T-helper 22 cell (primary cell): Measurements from ENCODE around the gene ZNF12.
"Not testable (repeated sequence)": the region's sequence is repeated elsewhere in the genome, so short reads cannot be mapped to it uniquely, and the experiment has no call there.

Source experiments
- DNase-seq: peaks from one replicate; pipeline ENCODE4 v3.0.0-alpha.2; 2020; ENCODE audit warnings: low read depth

ZNF12 gene

DNA sequence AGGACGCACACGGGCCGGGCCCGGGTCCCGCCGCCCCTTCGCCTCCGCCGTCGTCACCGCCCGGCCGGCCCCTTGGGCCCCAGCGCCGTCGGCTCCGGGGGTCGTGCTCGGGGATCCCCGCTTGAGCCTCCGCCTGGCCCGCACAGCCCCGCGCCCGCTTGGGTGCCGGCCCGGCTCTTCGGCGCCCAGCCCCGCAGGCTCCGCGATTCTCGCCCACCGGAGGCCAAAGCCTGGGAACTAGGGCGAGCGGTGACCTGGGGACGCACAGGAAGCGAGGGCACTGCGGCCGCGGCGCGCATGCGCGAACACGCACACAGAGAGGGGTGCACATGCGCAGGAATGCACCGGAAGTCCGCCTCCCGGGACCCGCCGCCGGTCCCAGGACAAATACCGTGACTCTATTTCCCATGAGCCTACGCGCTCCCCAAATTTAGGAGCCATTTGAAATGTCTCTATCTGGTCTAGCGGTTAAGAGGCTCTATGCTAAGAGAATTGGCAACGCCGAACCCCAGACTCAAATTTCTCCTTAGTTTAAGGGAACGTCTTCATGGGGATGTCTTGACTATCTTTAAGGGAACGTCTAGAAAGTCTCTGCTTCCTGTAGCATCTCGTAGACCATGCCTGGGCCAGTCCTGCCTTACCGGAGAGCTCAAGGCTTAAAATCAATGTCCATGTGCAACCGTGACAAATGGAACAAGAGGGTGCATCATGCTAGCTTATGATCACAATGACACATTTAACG, at the start of gene ZNF12:
ZNF12 (minus strand) TSS at position 282 of the 742 bp plus-strand sequence. CDS start 1,774 bp downstream, outside the sequence.
- peak; percentile 87 for DNase-seq

DNA sequence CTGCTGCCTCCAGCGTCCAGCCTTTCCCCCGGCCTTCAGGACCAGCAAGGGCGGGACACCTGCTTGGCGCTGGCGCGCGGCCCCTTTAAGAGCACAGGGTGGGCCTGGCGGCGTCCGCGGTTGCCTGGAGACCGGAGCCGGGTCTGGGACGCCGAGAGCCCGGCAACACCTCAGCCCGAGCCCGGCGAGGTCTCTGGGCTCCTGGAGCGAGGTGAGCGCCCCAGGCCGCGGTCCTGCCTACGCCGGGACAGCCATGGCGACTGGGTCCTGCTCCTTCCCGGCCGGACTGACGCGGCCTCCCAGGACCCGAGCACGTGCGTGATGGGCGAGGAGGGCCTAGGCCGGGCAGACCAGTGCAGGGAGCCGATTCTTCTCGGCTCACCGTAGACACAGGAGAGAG, 47.2 kb upstream of the ZNF12 start, which contains the start of gene RSPH10B2:
RSPH10B2 (plus strand) TSS at position 140 of the 400 bp plus-strand sequence. CDS start 3,575 bp downstream, outside the sequence.
- DNase-seq, result not testable (repeated sequence)

DNA sequence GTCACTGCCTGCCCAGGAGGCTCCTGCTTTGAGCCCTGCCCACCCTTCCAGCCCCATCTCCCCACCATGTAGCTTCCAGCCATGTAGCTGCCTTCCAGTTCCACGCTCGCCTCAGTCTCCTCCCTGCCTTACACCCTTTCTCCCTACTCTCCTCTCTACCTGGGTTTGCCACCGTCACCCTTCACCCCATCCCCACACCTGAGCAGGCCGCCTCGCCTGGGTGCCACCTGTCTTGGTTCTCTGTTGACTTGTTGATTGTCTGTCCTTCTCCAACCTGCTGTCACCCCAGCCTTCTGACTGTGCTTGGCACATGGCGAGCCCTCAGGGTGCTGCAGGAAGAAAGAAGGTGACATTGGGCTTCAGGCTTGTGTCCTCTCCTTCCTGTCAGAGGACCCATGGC, 43.4 kb upstream of the ZNF12 start:
- not testable (repeated sequence) for DNase-seq

DNA sequence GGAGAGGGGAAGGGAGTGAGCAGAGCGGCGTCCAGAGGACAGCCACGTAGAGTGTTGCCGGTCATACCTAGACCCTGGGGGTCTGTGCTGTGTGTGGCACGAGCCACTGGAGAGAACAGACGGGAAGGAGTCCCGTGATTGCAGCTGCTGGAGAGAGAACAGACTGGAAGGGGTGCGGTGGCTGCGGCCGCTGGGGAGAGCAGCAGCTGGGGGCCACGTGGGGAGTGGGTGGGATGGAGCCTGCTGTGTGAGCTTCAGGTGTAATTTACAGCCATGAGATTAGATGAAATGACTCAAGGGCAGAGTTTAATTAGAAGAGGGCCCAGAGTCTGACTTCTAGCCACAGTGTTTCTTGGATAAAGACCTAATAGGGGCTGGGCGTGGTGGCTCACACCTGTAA, 42.6 kb upstream of the ZNF12 start:
- not testable (repeated sequence) for DNase-seq

DNA sequence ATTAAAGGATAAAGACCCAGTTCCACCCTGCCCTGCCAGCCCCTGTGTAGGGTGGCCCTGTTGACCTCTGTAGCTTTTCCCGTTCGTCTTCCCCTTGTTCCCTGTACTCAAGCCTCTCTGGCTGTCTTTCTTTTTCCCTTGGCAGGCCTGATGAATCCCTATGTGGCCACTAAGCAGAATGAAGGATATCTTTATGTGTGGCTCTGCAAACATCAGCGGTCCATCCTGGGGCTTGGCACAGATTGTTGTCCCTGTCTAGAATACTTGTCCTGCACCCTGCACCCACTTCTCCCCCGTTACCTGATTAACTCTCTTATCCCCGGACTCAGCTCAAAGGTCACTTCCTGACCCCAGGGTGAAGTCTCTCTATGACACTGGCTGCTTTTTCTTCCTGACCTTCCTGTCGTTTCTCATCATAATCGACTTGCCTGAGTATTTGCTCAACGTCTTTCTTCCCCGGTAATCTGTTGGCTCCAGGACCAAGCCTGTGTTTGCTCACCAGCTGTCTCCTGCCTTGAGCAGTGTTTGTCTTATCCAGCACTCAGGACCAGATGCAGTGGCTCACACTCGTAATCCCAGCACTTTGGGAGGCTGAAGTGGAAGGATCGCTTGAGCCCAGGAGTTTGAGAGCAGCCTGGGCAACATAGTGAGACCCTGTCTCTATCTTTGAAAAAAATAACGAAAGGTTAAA, 37.8 kb upstream of the ZNF12 start:
- not testable (repeated sequence) for DNase-seq

DNA sequence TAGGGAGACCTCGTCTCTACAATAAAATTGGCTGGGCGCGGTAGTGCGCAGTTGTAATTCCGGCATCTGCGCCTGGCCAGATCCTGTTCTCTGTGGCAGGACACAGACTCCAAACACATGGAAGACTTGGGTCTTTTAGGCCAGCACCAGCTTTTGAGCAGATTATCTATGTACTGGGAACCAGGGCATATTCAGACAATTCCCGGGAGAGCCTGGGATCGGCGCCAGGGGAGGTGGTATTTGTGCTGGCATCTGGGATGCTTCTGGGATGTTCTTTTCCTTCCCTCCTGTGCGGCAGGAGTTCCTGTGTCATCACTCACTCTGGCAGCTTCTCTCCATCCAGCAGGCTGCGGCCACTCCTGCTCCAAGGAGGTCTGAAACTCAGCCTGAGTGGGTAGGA, 31.7 kb upstream of the ZNF12 start:
- not testable (repeated sequence) for DNase-seq

DNA sequence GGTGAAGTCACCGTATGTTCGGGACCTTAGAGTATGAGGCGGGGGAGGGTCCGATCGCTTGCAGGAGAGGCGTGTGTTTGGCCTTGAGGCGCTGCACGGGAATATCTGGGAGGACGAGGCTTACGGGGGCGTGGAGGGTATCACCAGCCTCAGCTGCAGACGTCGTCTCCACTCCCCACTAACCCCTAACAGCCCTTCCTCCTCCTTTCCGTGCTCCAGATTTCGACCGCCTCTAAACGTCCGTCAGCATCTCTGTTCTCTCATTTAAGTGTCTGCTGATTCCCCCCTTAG, 23.5 kb upstream of the ZNF12 start:
- no peak for DNase-seq

DNA sequence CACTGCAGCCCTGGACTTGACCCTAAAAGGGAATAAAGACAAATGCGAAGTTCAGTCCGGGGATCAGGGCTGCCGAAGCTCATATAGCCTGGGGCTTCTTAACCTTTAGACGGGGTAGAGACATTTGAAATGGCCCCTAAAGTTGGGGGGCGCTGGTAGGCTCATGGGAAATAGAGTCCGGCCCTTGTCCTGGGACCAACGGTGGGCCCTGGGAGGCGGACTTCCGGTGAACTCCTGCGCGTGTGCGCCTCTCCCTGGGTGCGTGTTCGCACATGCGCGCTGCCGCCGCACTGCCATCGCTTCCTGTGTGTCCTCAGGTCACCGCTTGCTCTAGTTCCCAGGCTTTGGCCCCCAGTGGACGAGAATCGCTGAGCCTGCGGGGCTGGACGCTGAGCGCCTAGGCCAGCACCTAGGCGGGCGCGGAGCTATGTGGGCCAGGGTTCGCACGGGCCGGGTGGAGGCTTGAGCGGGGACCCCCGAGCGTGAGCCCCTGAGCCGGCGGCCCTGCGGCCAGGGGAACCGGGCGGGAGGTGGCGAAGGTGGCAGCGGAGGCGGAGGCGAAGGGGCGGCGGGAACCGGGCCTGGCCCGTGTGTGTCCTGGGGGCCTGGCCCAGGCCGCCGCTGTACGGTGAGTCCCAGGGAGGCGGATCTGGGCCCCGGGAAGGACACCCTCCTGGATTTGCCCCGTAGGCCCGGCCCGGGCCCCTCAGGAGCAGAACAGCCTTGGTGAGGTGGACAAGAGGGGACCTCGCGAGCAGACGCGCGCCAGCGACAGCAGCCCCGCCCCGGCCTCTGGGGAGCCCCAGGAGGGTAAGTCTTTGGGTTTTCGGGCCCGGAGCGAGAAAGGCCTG, 23.0 kb upstream of the ZNF12 start:
- peak; percentile 55 for DNase-seq

DNA sequence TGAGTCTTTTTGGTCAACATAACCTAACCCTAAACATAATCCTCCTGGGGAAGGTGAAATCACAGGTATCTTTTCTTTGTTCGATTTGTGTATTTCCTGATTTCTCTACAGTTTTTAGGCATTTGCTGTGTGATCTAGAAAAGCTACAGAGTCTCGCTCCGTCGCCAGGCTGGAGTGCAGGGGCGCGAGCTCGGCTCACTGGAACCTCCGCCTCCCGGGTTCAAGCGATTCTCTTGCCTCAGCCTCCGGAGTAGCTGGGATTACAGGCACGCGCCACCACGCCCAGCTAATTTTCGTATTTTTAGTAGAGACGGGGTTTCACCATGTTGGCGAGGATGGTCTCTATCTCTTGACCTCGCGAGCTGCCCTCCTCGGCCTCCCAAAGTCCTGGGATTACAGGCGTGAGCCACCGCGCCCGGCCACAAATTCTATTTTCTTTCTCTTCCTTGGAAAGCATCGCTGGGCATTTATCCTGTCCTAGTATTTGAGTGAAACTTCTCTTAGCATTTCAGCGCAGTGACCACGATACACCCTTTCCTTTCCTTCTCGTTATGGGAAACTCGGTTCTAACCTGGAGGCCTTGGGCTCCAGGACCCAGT, 22.2 kb upstream of the ZNF12 start:
- DNase-seq, result not testable (repeated sequence)

DNA sequence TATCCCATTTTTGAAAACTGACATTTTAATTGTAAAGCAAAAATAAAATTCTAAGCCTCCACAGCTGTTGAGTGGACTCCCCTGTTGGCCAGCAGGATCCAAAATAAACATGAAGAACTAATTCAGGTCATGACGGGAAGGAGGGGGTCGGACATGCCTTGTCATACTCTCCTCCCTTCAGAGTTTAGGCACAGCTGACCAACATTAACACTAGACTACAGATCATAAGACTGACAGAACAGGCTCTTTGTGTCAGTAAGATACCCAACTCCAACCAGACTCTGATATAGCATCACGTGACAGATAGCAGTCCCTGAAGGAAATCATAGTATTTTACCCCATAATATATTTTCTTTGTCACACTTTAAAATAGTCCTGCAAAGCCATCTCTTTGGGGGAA, 20.9 kb upstream of the ZNF12 start:
- DNase-seq, result no peak

DNA sequence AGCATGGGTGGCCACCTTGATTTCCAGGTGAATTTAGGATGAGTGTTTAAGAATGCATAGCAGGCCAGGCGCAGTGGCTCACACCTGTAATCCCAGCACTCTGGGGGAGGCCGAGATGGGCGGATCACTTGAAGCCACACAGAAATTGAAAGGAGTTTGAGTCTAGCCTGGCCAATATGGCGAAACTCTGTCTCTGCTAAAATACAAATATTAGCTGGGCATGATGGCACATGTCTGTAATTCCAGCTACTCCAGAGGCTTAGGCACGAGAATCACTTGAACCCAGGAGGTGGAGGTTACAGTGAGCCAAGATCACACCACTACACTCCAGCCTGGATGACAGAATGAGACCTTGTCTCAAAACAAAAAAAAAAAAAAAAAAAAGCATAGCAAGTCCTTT, 19.6 kb upstream of the ZNF12 start:
- DNase-seq, result not testable (repeated sequence)

DNA sequence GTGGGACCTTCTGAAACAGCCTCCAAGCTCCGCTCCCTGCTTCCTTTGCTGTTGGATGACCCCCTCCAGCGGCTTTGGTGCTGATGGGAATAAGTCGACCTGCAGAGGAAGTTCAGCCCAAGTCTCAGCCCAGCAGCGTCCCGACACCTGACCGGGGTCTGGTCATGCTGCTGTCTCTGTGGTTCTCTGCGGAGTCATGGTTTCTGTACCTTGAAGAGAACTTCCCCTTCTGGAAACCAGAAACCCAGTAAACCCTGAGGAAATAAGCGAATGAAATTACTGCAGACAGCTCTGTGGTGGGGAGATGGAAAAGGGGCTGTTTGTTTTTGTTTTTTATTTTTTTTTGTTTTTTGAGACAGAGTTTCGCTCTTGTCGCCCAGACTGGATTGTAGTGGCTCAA, 18.3 kb upstream of the ZNF12 start:
- no peak for DNase-seq

DNA sequence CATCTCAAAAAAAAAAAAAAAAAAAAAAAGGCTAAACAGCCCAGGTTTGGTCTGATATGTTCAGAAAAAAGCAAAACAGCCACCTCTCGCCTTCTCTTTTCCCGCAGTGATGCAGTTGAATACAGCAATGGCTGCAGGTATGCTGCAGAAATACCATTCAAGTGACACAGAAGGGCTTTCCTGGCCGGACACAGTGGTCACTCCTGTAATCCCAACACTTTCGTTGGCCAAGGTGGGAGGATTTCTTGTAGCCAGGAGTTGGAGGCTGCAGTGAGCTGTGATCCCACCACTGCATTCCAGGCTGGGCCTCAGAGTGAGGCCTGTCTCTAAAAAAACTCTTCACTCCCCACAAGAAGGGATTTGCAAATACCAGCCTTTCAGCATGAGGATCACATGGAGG, 17.6 kb upstream of the ZNF12 start:
- DNase-seq, result not testable (repeated sequence)

DNA sequence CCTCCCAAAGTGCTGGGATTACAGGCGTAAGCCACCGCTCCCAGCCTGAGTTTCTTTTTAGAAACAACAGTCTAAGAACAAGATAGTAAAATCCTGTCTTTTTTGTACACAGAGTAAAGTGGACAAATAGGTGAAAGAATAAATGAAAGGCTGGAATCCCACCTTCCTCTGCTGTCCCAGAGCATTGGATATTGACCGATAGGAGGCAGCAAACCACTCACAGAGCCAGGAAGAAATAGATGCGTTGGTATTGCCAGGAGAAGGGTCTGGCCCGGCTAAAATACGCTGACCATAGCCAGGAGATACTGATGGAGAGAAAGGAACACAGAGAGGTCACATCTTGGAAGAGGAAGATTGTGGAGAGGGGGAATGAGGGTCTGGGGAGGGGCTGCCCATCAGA, 11.4 kb upstream of the ZNF12 start:
- no peak for DNase-seq

DNA sequence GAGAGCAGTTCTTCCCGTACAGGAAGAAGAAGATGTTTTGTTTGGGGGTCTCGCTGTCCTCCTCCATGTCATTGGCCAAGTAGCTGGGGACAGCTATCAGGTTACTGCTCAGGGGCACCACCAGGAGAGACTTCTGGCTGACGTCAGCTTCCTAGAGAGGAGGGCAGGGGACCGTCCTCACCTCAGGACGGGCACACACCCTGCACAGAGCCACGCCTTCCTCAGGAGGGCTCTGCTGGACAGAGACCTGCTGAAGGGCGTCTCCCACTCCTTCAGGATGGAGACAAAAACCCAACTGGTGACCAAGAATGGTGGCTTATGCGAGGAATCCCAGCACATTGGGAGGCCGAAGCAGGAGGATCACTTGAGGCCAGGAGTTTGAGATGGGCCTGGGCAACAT, 9.2 kb upstream of the ZNF12 start:
- not testable (repeated sequence) for DNase-seq

DNA sequence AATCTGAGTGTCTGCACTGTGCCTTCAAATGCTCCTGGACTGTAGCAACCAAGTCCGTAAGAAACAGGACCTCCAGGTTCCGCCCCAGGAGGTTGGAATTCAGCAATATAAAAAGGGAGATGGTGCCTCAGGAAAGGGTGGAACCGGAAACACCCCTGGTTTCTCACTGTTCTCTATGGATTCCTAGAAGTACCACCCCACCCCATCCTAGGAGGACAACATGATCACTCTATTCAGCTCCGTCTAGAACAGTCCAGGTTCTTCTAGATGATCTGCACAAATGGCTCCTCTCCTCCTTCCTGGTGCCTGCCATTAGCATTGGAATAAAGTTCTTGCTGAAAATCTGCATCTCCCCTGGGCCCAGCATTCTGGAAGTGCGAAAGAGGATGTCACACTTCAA, 7.6 kb upstream of the ZNF12 start:
- DNase-seq, result no peak

DNA sequence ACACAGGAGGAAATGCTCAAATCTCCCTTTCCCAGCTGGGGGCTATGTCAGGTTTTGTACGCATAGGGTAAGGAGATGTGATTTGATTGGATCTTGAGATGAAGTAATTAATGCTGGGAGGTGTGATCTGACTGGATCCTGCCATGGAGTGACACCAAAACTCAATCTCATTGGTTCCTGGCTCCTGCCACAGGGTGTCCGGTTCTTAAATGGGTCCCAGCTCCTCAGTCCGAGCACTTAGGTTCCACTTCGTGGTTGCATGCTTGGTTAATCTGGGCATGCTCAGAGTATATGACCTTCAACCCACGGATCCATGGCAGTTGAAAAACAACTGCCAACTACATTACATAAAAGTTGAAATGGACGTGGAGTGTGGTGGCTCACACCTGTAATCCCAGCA, 3.1 kb upstream of the ZNF12 start:
- DNase-seq, result no peak

DNA sequence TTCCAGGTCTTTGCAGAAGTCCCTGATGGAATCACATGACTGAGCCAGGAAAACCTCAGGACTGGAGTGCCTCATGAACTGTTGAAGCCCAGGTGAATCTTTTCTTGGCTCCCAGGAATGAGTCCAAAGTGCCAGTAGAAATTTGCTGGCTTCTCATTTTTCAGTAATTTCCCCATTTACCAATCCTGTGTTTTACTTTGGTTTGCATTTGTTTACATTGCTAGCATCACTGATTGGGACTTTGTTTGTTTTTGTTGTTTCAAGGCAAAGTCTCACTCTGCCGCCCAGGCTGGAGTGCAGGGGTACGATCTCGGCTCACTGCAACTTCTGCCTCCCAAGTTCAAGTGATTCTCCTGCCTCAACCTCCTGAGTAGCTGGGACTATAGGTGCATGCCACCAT, 1.6 kb upstream of the ZNF12 start:
- DNase-seq, result no peak

DNA sequence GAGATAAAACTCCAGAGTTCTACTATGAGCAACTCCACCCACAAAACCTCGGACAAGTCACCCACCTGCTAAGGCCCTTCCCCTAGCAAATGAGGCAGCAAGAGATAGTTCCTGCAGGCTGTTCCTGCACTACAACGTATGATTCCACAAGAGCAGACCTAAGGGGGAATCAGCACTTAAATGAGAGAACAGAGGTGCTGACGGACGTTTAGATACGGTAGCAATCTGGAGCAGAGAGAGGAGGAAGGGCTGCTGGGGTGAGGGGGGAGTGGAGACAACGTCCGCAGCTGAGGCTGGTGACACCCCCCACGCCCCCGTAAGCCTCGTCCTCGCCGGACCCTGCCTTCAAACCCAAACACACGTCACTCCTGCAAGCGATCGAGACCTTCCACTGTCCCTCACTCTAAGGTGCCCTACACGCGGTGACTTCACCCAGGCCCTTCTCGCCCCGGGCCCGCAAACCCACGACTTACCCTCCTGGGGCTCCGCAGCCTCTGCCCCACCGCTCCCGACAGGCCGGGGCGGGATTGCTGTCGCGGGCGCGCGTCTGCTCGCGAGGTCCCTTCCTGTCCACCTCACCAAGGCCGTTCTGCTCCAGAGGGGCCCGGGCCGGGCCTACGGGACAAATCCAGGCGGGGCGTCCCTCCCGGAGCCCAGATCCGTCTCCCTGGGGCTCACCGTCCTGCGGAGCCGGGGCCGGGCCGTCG, 635 bp downstream of the ZNF12 start:
- no peak for DNase-seq

DNA sequence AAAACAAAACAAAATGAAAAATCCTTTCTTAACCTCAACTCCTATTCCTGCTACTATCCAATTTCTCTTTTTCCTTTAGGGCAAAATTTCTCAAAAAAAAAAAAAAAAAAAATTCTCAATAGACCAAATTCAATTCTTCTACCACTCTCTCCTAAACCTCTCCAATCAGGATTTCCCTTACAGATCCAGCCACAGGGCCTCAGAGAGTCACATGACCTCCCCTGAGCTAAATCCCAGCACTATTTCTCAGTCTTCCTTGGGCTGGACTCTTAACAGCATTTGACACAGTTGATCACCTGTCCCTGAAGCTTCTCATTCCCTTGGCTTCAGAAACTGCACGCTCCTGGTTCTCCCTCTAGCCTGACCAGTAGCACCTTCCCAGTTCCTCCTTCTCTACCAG, 4.9 kb downstream of the ZNF12 start:
- no peak for DNase-seq

DNA sequence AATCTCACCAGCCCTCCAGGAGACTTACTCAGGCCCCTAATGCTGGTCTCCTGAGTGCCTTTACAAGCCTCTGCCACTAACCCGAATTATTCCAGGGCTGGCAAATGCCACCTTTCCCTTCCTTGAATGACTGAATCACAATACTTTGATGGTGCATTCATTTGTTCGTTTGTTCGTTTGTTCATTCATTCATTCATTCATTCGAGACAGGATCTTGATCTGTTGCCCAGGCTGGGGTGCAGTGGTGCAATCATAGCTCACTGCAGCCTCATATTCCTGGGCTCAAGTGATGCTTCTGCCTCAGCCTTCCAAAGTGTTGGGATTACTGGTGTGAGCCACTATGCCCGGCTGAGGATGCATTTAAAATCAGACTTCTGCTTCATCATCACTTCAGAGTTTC, 6.0 kb downstream of the ZNF12 start:
- DNase-seq, result no peak

DNA sequence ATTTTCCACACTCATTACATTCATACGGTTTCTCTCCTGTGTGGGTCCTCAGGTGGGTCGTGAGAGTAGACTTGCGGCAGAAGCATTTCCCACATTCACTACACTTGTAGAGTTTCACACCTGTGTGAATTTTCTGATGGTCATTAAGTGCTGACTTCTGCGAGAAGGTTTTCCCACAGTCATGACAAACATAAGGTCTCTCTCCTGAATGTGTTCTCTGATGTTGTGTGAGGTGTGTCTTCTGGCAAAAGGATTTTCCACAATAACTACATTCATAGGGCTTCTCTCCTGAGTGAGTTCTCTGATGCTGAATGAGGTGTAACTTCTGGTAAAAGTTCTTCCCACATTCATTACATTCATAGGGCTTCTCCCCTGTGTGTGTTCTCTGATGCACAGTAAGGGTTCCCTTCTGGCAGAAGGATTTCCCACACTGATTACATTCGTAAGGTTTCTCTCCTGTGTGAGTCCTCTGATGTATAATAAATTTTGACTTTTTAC, 15.1 kb downstream of the ZNF12 start:
- no peak for DNase-seq
